ENCODE results near the gene WWOX.

Gene WWOX

DNA sequence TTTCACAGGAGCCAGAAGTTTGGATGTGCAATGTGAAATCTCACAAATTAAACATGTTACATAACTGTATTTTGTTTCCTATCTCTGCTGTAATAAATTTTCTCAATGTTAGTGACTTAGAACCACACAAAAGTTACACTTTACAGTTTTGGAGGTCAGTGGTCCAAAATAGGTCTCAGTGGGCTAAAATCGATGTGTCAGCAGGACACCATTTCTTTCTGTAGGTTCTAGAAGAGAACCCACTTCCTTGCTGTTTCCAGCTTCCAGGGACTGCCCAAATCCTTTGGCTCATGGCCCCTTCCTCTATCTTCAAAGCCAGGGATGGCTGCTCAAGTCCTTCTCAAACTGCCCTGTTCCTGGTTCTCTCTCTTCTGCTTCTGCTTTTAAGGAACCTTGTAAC, 252.7 kb downstream of the WWOX start:
- Mint-ChIP-seq H3K4me1 (ENCODE audit: low read depth) (no peaks in the 10 kb centered on the region), H3K36me3 (peaks cover 8% of the 10 kb centered on the region), H3K4me3 (no peak overlapping the region), H3K27ac (no peak overlapping the region), H3K27me3 (no peaks in the 10 kb centered on the region), H3K9me3 (ENCODE audit: low read depth) (no peaks in the 10 kb centered on the region)

DNA sequence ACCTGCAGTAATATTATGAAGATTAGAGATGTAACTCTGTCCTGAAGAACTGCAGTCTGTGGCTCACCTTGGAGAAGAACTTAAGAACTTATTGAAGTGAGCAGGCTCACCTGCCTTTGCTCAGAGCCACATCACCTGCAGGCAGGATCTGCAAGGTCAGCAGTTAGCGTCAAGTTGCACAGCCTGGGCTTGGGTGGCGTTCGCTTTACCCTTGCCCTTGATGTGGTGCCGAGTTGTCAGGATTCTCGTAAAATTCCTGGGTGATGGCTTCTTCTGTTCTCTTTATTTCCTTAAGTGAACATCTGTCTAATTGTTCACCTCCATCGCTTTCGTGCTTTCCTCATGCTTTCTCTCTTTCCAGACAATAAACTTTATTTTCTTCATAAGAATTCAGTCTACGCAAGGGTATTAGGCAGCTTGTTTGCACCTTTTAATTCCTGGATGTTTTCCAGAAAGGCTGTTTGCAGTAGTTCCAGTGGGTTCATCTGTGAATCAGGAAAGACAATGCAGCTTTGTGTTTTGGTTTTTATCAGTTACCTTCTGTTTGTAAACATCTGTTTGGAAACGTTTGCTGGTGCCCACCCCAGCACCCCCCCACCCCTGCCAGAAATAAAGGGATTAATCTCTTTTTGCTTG, 254.3 kb downstream of the WWOX start:
- Mint-ChIP-seq H3K9me3 (ENCODE audit: low read depth) (no peaks in the 10 kb centered on the region), H3K27ac (no peak overlapping the region), H3K36me3 (peaks cover 6% of the 10 kb centered on the region), H3K4me1 (ENCODE audit: low read depth) (no peaks in the 10 kb centered on the region), H3K4me3 (no peak overlapping the region), H3K27me3 (no peaks in the 10 kb centered on the region)

DNA sequence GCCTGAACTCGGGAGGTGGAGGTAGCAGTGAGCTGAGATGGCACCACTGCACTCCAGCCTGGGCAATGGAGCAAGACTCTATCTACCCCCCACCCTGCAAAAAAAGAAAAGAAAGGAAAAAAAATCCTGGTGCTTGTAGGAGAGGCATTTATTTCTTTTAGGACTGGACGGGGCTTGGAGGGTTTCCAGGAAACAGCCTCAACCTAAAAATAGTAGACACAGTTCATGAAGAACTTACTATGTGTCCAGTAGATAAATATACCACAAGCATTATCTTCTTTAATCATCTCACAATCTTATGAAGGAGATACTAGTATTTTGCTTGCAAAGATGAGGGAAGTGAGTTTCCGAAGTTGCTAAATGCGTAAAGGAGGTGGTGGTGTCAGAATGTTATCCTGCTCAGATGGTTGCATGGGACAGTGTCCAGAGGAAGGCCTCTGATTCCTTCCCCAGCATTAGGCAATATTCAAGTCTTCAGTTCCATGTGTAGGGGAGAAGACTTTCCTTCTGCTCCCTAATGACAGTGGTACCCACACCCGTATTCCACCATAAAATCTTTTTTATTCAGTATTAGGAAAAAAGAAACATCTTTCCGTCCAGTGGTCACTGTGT, 263.2 kb downstream of the WWOX start:
- Mint-ChIP-seq H3K9me3 (ENCODE audit: low read depth) (no peaks in the 10 kb centered on the region), H3K36me3 (no peaks in the 10 kb centered on the region), H3K27me3 (no peaks in the 10 kb centered on the region), H3K4me1 (ENCODE audit: low read depth) (no peaks in the 10 kb centered on the region), H3K4me3 (no peak overlapping the region), H3K27ac (no peak overlapping the region)

DNA sequence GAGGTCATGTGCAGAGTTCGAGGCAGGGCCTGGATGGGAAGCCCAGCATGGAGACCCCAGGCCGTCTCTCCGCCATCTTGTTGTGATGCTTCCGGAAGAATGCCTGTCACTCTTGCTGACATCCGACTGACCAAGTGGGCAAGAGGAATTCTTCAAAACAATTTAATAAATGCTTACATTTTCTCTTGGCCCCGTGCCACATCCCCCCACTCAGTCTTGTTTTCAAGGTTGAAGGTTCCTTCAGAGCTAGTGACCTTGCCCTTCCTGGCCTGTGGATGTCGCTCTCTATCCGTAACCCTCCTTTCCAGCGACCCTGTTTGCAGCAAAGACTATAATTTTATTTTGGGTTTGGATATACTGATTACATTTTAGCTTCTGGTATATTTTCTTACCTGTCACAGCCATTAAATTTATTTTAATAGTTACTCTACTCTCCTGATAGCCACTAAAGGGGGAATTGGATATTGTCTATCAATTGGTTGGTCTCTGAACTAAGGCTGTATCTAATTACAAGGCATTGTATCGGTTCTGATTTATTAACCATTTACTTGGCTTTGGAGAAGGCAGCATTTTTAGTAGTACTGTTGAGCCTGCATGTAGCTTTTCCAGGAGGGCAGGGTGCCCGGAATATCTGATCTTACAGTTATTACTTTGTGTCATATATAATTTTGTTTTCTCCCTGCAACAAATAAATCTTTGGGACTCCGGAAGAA, 264.5 kb downstream of the WWOX start:
- H3K27ac Mint-ChIP-seq = no peak overlapping the region
- H3K9me3 Mint-ChIP-seq (ENCODE audit: low read depth) = no peaks in the 10 kb centered on the region
- H3K4me3 Mint-ChIP-seq = no peak overlapping the region
- H3K36me3 Mint-ChIP-seq = peaks cover under 1% of the 10 kb centered on the region
- H3K4me1 Mint-ChIP-seq (ENCODE audit: low read depth) = no peaks in the 10 kb centered on the region
- H3K27me3 Mint-ChIP-seq = no peaks in the 10 kb centered on the region

DNA sequence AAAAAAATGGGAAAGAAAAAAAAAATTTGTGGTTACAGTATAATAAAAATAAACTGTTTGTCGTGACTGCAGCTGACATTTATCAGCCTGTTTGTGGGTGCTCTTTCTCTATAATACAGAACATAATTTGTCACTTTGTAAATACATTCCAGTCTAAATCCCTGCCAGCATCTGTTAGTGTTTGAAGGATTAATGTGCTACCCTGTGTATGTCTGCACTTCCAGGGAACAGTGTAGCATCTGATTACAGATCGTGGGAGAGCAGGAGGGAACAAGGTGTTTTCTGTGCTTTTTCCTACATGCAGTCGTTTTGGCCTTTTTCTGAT, 265.1 kb downstream of the WWOX start:
- Mint-ChIP-seq H3K36me3 (peaks cover 2% of the 10 kb centered on the region), H3K4me1 (ENCODE audit: low read depth) (no peaks in the 10 kb centered on the region)

DNA sequence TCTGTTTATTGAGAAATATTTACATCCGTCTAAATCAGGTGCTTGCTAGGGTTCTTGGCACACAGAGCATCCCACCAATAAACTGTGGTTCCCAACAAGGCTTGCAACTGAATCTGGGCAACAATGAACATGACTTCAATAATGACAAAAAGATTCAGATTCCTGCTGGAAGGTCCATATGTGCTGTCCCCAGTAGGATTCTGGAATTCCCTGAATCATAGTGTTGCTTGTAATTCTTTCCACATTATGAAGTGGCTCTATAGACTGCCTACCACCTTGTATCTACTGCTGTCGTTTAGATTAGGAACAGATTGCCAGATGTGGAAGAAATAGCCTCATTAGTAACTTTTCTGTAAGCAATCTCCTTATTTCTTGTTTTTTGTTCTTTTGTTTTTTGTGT, 265.9 kb downstream of the WWOX start:
- Mint-ChIP-seq H3K4me1 (ENCODE audit: low read depth) (no peaks in the 10 kb centered on the region), H3K9me3 (ENCODE audit: low read depth) (no peaks in the 10 kb centered on the region), H3K36me3 (peaks cover 4% of the 10 kb centered on the region), H3K27me3 (no peaks in the 10 kb centered on the region), H3K27ac (no peak overlapping the region), H3K4me3 (no peak overlapping the region)

More for the DNA sequence above, 265.1 kb downstream of the WWOX start:
- no peaks in the 10 kb centered on the region for H3K27me3 Mint-ChIP-seq
- no peak overlapping the region for H3K27ac Mint-ChIP-seq
- H3K9me3 Mint-ChIP-seq (ENCODE audit: low read depth) = no peaks in the 10 kb centered on the region
- H3K4me3 Mint-ChIP-seq = no peak overlapping the region

DNA sequence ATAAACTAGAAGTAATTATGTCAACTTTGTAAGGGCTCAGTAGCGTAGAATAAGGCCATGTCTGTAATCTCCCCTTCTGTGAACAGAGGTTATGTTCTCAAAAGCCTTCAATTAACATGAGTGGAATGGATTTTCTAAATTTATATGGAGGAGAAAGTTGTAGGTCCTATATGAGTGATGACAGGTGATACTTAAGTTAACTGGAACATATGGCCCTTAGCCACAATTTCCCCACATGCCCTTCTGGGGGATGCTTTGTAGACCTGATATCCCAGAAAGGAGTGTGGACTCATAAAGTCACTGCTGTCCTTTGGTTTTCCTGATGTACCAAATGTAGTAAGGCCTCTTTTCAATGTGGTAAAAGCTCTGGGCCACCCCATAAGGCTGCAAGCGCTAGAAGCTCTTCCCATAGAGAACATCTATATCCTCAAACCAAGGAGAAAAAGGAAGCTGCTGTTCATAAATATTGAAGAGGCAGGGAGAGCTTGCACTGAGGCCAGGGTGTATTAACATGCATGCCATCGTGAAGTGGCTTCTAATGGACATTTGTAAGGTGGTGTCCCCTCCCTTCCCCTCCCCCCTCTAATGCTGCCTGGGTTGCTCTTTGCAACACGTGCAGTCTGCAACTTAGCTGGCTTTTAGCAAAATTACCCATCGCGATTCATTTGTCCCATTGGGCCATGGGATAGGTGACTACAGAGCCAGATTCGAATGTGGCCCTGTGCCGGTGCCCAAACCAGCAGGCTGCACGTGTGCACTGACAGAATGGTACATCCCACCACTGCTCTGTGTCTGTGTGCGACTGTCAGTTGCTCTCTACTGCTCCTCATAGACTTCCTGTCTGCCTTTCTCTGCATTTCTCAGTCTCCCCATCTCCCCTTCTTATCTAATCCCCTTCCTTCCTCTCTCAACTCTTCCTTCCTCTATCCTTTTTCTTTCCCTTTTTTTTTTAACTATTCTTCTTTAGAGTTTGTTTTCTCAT, 269.0 kb downstream of the WWOX start:
- peaks cover 8% of the 10 kb centered on the region for H3K9me3 Mint-ChIP-seq (ENCODE audit: low read depth)
- no peak overlapping the region for H3K4me3 Mint-ChIP-seq
- H3K27ac Mint-ChIP-seq = no peak overlapping the region
- no peaks in the 10 kb centered on the region for H3K4me1 Mint-ChIP-seq (ENCODE audit: low read depth)
- peaks cover 6% of the 10 kb centered on the region for H3K36me3 Mint-ChIP-seq
- H3K27me3 Mint-ChIP-seq = no peaks in the 10 kb centered on the region

DNA sequence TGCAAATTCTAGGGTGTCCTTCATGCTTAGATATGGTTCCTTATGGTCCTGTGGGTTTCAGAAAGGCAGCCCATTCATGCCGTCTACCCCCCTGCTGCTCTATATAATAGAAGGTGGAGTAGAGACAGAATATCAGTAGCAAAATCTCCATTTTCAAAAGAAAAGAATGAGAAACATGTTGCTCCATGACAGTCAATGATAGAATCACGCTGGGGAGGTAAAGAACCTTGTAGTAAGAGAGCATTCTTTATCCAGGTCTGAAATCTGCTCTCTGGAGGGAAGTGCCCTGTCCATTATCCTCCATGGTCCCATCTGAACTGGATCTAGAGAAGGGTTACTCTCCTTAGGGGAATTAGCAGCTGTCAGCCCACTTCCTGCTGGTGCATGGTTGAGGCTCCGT, 272.8 kb downstream of the WWOX start:
- Mint-ChIP-seq H3K9me3 (ENCODE audit: low read depth) (peaks cover 8% of the 10 kb centered on the region), H3K27me3 (no peaks in the 10 kb centered on the region), H3K36me3 (peaks cover 11% of the 10 kb centered on the region), H3K4me1 (ENCODE audit: low read depth) (no peaks in the 10 kb centered on the region), H3K27ac (no peak overlapping the region), H3K4me3 (no peak overlapping the region)

DNA sequence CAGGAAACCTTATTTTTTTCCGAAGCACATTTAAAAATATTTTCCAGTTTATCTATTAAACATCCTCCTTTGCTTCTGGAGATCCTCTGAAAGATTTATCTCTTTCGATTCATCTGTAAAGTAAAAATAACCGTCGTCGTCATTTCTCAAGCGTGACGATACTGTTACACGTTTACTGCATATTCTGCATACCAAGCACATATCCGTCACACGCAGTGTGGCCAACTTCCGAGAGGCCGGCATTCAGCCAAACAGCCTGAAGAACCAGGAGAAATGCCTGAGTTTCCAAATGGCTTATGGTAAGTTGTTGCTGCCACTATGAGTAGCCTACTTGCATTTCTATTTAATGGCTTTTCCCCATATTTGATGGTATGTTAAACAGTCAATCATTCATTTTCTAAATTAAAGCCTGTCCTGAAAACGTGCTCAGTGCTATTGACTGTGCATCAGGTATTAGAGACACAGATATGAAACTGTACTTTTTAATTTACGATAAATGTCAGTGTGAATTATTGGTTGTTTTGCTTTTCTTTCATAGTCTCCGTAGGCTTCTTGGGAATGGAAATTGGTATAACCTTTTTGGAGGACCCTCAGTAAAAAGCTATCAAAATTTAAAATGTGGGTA, 275.7 kb downstream of the WWOX start:
- Mint-ChIP-seq H3K27ac (no peak overlapping the region), H3K36me3 (peaks cover 17% of the 10 kb centered on the region), H3K27me3 (no peaks in the 10 kb centered on the region), H3K9me3 (ENCODE audit: low read depth) (peaks cover 8% of the 10 kb centered on the region), H3K4me1 (ENCODE audit: low read depth) (no peaks in the 10 kb centered on the region), H3K4me3 (no peak overlapping the region)

DNA sequence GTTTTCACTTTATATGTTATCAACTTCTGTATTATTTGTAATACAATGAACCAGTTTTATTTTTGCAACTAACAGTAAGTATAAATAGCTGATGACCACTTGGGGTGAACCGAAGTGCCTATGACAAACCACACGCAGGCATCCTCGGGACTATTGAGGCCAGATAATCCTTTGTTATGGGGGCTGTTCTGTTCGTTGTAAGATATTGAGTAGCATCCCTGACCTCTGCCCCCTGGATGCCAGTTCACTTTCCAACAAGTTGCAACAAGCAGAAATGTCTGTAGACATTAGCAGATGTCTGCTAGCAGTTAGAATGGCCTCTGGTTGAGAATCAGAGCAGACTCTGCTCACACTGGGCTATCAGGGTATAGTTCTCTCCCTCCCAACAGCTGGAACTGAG, 277.0 kb downstream of the WWOX start:
- no peaks in the 10 kb centered on the region for H3K4me1 Mint-ChIP-seq (ENCODE audit: low read depth)
- peaks cover under 1% of the 10 kb centered on the region for H3K9me3 Mint-ChIP-seq (ENCODE audit: low read depth)
- no peak overlapping the region for H3K27ac Mint-ChIP-seq
- H3K36me3 Mint-ChIP-seq = peaks cover 17% of the 10 kb centered on the region
- H3K4me3 Mint-ChIP-seq = no peak overlapping the region
- H3K27me3 Mint-ChIP-seq = no peaks in the 10 kb centered on the region

DNA sequence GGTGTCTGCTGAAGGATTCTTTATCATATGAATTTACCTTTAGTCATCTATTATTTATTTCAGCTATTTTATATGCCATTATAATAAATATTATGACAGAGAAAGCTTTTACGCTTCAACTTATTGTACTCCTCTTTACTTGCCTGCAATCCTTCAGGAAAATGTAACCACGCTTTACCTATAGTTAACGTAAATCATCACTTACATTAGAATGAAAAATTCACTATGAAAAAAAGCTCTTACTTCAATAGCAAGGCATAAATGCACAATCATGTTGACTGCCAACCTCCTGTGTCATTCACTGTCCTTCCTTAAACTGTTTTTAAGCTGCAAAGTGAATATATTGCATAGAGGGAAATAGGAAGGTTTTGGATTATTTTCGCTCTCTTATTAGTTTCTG, 277.9 kb downstream of the WWOX start:
- Mint-ChIP-seq H3K4me1 (ENCODE audit: low read depth) (no peaks in the 10 kb centered on the region), H3K27me3 (no peaks in the 10 kb centered on the region), H3K27ac (no peak overlapping the region), H3K9me3 (ENCODE audit: low read depth) (no peaks in the 10 kb centered on the region), H3K4me3 (no peak overlapping the region), H3K36me3 (peaks cover 25% of the 10 kb centered on the region)

DNA sequence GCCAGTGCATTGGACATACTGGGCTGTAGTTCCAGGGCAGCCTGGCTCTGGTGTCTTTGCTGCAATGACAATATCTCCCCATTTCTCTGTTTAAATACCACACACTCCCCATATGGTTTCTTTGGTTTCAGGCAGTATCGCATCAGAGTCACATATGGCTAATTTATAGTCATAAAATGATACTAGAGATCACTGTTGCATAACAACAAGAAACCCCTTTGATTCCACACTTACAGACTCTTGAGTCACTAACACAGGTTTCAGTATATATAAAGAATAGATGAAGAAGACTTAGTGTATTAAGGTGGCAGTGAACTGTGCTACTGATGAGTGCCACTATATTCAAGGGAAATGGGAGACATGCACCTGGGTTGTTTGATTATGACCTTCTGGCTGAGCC, 281.6 kb downstream of the WWOX start:
- Mint-ChIP-seq H3K9me3 (ENCODE audit: low read depth) (peaks cover 7% of the 10 kb centered on the region), H3K27ac (no peak overlapping the region), H3K4me3 (no peak overlapping the region), H3K27me3 (no peaks in the 10 kb centered on the region), H3K4me1 (ENCODE audit: low read depth) (no peaks in the 10 kb centered on the region), H3K36me3 (peaks cover 28% of the 10 kb centered on the region)

DNA sequence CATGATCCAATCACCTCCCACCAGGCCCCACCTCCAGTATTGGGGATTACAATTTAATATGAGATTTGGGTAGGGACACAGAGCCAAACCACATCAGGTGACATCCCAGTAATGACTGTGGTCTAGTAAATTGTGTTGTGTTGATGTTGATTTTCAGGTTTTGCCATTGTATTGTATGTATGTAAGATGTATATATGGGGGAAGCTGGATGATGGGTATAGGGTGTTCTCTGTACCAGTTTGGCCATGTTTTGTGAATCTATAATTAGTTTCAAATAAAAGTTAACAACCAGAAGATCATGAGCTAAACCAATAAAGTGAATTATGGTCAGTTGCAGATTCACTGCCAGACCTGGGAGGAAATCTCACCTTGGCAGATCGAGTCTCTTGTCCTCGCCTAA, 283.7 kb downstream of the WWOX start:
- Mint-ChIP-seq H3K4me1 (ENCODE audit: low read depth) (no peaks in the 10 kb centered on the region), H3K27me3 (no peaks in the 10 kb centered on the region), H3K36me3 (peaks cover 42% of the 10 kb centered on the region), H3K27ac (no peak overlapping the region), H3K4me3 (no peak overlapping the region), H3K9me3 (ENCODE audit: low read depth) (peaks cover 7% of the 10 kb centered on the region)

DNA sequence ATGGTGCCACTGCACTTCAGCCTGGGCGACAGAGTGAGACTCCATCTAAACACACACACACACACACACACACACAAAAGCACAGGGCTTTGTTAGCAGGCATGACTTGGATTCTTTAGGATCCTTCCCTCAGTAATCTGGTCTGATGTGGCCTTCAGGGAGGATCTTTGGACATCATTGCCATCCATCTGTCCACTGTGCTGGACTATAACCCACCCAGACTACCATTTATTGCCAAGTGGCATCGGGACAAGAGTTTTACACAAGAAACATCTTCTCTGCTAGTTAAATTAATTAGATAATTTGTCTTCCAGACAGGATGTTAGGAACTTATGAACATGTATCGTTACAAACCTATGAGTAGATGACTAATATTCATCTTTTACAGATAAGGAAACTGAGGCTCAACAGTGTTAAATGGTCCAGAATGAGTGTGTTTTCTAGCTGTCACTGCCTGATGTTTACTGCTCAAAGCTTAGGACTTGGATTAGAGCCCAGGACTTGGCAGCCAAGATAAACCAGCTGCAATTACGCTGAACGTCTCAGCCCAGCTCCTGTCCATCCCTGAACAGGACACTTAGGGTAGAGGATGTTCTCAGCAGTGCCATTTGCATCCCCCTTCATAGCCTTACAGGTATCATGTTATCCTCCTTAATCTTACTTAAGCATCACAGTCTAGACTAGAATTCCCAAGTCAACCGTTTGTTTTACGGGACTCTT, 285.8 kb downstream of the WWOX start:
- Mint-ChIP-seq H3K4me3 (no peak overlapping the region), H3K27me3 (no peaks in the 10 kb centered on the region), H3K4me1 (ENCODE audit: low read depth) (no peaks in the 10 kb centered on the region), H3K9me3 (ENCODE audit: low read depth) (peaks cover 7% of the 10 kb centered on the region), H3K27ac (no peak overlapping the region), H3K36me3 (peaks cover 41% of the 10 kb centered on the region)

Measured in activated naive CD8-positive, alpha-beta T cell (primary cell).